ENCODE data around the gene PDGFRA. TPM values are rescaled to one million over a fixed set of nuclear protein-coding genes. Genes with fewer than 3 reads are reported as not detected.

PDGFRA gene
- total RNA-seq, 2 donors from 2014 or later = 5.8 to 82.2 TPM

- H3K27me3 ChIP-seq (replicated peaks; ENCODE audit: insufficient read depth) = peaks cover 18% of the 10 kb centered on the region
- WGBS = 4% methylated on average over 63 of the region's 63 CpGs
- no peak for DNase-seq (ENCODE audit: low spot score)
- H3K36me3 ChIP-seq = no peaks in the 10 kb centered on the region
- peak overlapping the region; percentile 9 to 39 for H3K27ac ChIP-seq
- H3K4me1 ChIP-seq (replicated peaks) = peaks cover 3% of the 10 kb centered on the region
- no peaks in the 10 kb centered on the region for H3K9me3 ChIP-seq
- intact Hi-C loops (cut with DNase I) = loop anchor here (5.0 to 10.0 kb wide), 8 partner anchors 298 to 1995 kb away; no protein-coding TSS in a partner anchor
- H3K4me3 ChIP-seq = peak overlapping the region; percentile 17 to 30
- TF ChIP-seq POLR2A (IDR thresholded peaks at IDR 0.05) (no peak), POLR2AphosphoS5 (IDR thresholded peaks at IDR 0.05) (no peak), CTCF (IDR thresholded peaks at IDR 0.05) (no peak)
Observed at GRCh38 chr4:54229631-54230483, 764 bp downstream of the PDGFRA start.

DNA sequence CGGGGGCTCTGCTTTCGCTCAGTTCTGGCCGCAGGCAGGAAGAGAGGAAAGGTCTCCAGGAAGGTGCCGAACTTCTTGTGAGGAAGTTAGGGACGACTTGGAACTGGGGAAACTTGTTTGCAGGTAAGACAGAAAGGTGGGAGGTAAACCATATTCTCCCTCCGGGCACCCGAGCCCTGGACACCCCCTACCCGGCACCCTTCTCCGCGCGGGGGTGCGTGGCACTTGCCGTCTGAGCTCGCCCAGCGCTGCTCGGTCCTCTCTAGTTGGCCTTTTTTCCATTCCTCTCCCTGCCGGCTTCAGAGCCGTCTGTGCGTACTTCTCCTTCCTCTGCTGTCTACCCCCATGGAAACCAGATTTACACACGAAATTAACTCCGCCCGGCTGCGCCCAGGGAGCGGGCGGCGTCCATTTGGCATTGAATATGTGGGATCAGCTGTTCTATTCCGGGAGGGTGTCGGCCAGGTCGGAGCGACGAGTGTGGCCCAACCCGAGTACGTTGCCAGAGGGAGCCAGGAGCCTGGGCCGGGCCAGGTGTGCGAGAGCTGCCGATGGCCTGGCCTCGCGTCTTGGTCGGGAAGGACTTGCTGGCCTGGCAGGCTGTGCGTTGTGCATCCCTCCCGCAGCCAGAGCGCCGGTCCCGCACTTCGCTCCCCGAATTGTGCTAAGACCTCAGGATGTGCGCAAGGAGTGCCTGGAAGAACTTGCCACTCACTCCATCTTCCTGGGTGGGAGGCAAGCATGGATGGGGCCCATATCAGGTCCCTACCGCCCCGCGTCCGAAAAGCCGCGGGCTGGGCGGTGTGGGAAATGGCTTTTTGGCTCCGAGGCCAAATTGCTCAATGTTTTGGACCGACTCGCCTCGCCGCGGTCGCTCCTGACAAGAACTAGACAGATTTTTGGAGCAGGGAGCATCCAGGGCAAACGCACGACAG, 1.7 kb downstream of the PDGFRA start:
- Histone ChIP-seq H3K36me3 (no peaks in the 10 kb centered on the region), H3K9me3 (no peaks in the 10 kb centered on the region), H3K4me1 (replicated peaks) (peaks cover 3% of the 10 kb centered on the region), H3K4me3 (peak overlapping the region; percentile 17 to 30), H3K27ac (peak overlapping the region; percentile 9 to 39), H3K27me3 (replicated peaks; ENCODE audit: insufficient read depth) (peaks cover 18% of the 10 kb centered on the region)
- intact Hi-C loops (cut with DNase I) = loop anchor here (5.0 to 10.0 kb wide), 6 partner anchors 298 to 1996 kb away; no protein-coding TSS in a partner anchor
- WGBS = 7% methylated on average over 62 of the region's 63 CpGs
- TF ChIP-seq POLR2A (IDR thresholded peaks at IDR 0.05) = no peak
- no peak for TF ChIP-seq POLR2AphosphoS5 (IDR thresholded peaks at IDR 0.05)
- no peak for TF ChIP-seq CTCF (IDR thresholded peaks at IDR 0.05)
- DNase-seq (ENCODE audit: low spot score) = no peak

DNA sequence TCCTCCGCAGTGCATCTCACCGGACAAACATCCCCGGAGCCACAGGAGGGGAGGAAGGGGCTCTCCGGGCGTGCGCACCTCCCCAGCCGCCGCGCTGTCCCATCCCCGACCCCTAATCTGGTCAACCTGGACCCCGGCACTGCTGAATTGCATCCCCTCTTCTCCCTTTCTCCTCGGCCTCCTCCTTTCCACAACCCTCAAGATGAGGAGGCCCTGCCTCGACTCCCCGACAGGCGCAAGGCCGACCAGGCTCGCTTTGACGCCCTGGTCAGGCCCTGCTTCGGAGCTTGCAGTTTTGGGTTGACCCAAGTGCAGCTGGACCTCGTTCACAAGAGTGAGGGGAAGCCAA, 2.3 kb downstream of the PDGFRA start:
- intact Hi-C loops (cut with DNase I) = loop anchor here (5.0 to 10.0 kb wide), 6 partner anchors 299 to 1997 kb away; no protein-coding TSS in a partner anchor
- TF ChIP-seq POLR2AphosphoS5 (IDR thresholded peaks at IDR 0.05) (no peak), CTCF (IDR thresholded peaks at IDR 0.05) (no peak), POLR2A (IDR thresholded peaks at IDR 0.05) (no peak)
- peaks cover 18% of the 10 kb centered on the region for H3K27me3 ChIP-seq (replicated peaks; ENCODE audit: insufficient read depth)
- H3K36me3 ChIP-seq = no peaks in the 10 kb centered on the region
- H3K9me3 ChIP-seq = no peaks in the 10 kb centered on the region
- H3K27ac ChIP-seq = no peak overlapping the region
- WGBS = 29% methylated on average over 18 of the region's 20 CpGs
- no peak for DNase-seq (ENCODE audit: low spot score)
- H3K4me3 ChIP-seq = peak overlapping the region; percentile 17 to 30
- H3K4me1 ChIP-seq (replicated peaks) = peaks cover 3% of the 10 kb centered on the region

DNA sequence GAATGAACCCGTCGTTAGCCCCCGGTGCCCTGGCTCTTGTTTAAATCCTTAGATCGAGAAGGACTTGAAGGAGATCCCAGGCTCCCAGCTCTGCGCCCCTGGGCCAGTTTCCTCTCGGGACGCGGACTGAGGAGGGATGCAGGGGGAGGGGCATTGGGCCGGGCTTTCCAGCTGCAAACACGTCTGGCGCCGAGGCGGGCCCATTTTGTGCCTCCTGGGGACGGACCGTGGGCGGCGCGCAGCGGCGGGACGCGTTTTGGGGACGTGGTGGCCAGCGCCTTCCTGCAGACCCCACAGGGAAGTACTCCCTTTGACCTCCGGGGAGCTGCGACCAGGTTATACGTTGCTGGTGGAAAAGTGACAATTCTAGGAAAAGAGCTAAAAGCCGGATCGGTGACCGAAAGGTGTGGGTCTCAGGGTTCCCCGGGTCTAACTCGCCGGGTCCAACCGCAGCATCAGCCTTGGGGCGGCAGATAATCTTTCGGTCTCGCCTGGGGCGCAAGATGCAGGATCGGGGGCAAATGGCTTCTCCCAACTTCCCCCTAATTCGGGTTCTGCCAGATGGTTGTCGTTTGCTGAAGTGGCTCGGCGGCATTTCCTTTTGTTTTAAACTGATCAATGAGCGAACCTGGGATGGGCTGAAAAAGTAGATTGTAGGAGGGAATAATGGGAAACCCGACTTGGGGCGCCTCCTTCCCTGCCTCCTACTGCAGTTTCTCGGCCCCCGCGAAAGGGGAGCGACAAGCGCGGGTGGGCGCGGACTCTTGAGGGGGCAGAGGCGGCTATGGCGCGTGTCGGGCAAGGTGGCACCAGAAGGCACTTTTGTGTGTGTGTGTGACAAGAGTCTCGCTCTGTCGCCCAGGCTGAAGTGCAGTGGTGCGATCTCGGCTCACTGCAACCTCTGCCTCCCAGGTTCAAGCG, 2.9 kb downstream of the PDGFRA start:
- Histone ChIP-seq H3K4me1 (replicated peaks) (peaks cover 3% of the 10 kb centered on the region), H3K36me3 (no peaks in the 10 kb centered on the region), H3K27me3 (replicated peaks; ENCODE audit: insufficient read depth) (peaks cover 15% of the 10 kb centered on the region), H3K27ac (no peak overlapping the region), H3K4me3 (peak overlapping the region; percentile 17 to 30), H3K9me3 (no peaks in the 10 kb centered on the region)
- intact Hi-C loops (cut with DNase I) = loop anchor here (5.0 to 10.0 kb wide), 6 partner anchors 300 to 1997 kb away; no protein-coding TSS in a partner anchor
- TF ChIP-seq POLR2A (IDR thresholded peaks at IDR 0.05) = no peak
- TF ChIP-seq POLR2AphosphoS5 (IDR thresholded peaks at IDR 0.05) = no peak
- TF ChIP-seq CTCF (IDR thresholded peaks at IDR 0.05) = no peak
- no peak for DNase-seq (ENCODE audit: low spot score)
- 4% methylated on average over 63 of the region's 63 CpGs for WGBS
